Adrenal gland (tissue), 12 donors: ENCODE data around the gene CCSER1. TPM values are rescaled to one million over a fixed set of nuclear protein-coding genes. Genes with fewer than 3 reads are reported as not detected.

Source experiments
- DNase-seq, 7 donors: peaks; one replicate each; pipeline ENCODE4 v3.0.0-alpha.2; 2019 to 2020
- H3K27ac ChIP-seq, 5 donors: fragments of 200-600 bp; sonication (generic) in 4 of 5; 1 replicate in 3 of 5; 2 replicates in 2 of 5; pipeline versions ENCODE4 v1.5.1 to v1.8.0; 2016 to 2020; ENCODE audit warnings: mild to moderate bottlenecking in 1 of 5
- H3K27me3 ChIP-seq: fragments of 200-600 bp; 2 replicates; pipeline ENCODE4 v1.8.0; 2021
- H3K36me3 ChIP-seq, 2 donors: fragments of 200-600 bp; replicated peaks in 1 of 2; 1 replicate in 1 of 2; 2 replicates in 1 of 2; pipeline versions ENCODE4 v1.5.1 to v1.8.0; 2018 to 2022
- H3K4me1 ChIP-seq, 2 donors: fragments of 200-600 bp; replicated peaks in 1 of 2; 1 replicate in 1 of 2; 2 replicates in 1 of 2; pipeline versions ENCODE4 v1.5.1 to v1.8.0; 2018 to 2021
- H3K4me3 ChIP-seq, 4 donors: fragments of 200-600 bp; sonication (generic) in 3 of 4; one replicate each; pipeline ENCODE4 v1.5.1; 2016 to 2018
- H3K9me3 ChIP-seq, 3 donors: fragments of 200-600 bp; sonication (generic) in 1 of 3; replicated peaks in 1 of 3; 1 replicate in 2 of 3; 2 replicates in 1 of 3; pipeline versions ENCODE4 v1.5.1 to v1.8.0; 2016 to 2021
- CTCF ChIP-seq, 6 experiments: fragments of 450-650 bp in 4 of 6; fragments of 200-600 bp in 2 of 6; sonication (generic) in 1 of 6; IDR thresholded peaks; 1 replicate in 5 of 6; 2 replicates in 1 of 6; pipeline versions ENCODE4 v1.5.1 to v1.8.0; 2016 to 2021; ENCODE audit warnings: antibody characterized with exemption in 6 of 6, mild to moderate bottlenecking in 2 of 6, moderate library complexity in 1 of 6
- POLR2A ChIP-seq, 2 donors: fragments of 450-650 bp; IDR thresholded peaks; one replicate each; pipeline ENCODE4 v1.6.1; 2017; ENCODE audit warnings: antibody characterized with exemption in 2 of 2, mild to moderate bottlenecking in 2 of 2, moderate library complexity in 1 of 2
- WGBS, 4 donors: extraction: QIAGEN DNeasy Blood & Tissue Kit in 2 of 4; methylation state at CpG; one replicate each; pipeline versions ENCODE4 v1.1.5 to v1.1.7; 2013 to 2017; 5-methylcytosine and 5-hydroxymethylcytosine counted together
- intact Hi-C, 2 donors: fragments of 100-400 bp; cut with DNase I; formaldehyde crosslinking; loops; one replicate each; pipeline versions ENCODE4 v1.14.1 to v1.15.0; 2022 to 2023
- polyA plus RNA-seq, 3 donors: library from polyadenylated mRNA; stranded (reverse); fragments of 200-250 nt in 2 of 3; fragments of 350-450 nt in 1 of 3; fragmentation: Illumina TruSeq in 1 of 3; extraction: RNeasy Lipid Tissue Mini Kit (QIAGEN cat#74804) in 1 of 3; gene quantifications; one replicate each; pipeline ENCODE4 v1.2.3, GENCODE V29; 2013 to 2014
- total RNA-seq, 9 donors: library from RNA; depleted of rRNA in 4 of 9; stranded (reverse); fragments of >200 nt in 4 of 9; fragments of 120-200 nt in 1 of 9; fragmentation: NEBNext Ultra II Directional in 1 of 9; extraction: Animal tissue kit (Norgen Biotek cat#: 25700) in 1 of 9; gene quantifications; one replicate each; pipeline versions ENCODE4 v1.1.0 to v1.2.4, GENCODE V29; 2013 to 2023
- donor health status: healthy with polysubstance abuse.
- donor health status: Bipolar disorder and iron deficiency.
- donor health status: DM: yes; HTN: yes; CAD: no.
- donor health status: DM: no; HTN: no; CAD: no.
- donor health status: DM: no; HTN: no; CAD: no.
- donor health status: DM: yes; HTN: yes; CAD: no.

The CCSER1 gene
- total and polyA plus RNA-seq, 12 donors, result 0.14 to 11.7 (median 2.3) TPM; not detected in 1

- H3K4me1 ChIP-seq, result no peaks in the 10 kb centered on the region
- TF ChIP-seq POLR2A (IDR thresholded peaks at IDR 0.05), result no peak
- no peak for TF ChIP-seq CTCF (IDR thresholded peaks at IDR 0.05)
- H3K27ac ChIP-seq, result no peak overlapping the region
- 84 to 97% (median 93%) methylated on average over 1 of the region's 1 CpG for WGBS, 4 donors
- no peak overlapping the region for H3K4me3 ChIP-seq
- H3K36me3 ChIP-seq, result no peaks in the 10 kb centered on the region
- no peaks in the 10 kb centered on the region for H3K9me3 ChIP-seq
- DNase-seq, result no peak
- intact Hi-C loops, result no loop called here
- no peaks in the 10 kb centered on the region for H3K27me3 ChIP-seq
These were observed 868.8 kb downstream of the CCSER1 start for GRCh38 chr4:90995996-90996395.

- WGBS, 4 donors, result 82 to 93% (median 91%) methylated on average over 1 of the region's 1 CpG
- TF ChIP-seq POLR2A (IDR thresholded peaks at IDR 0.05), result no peak
- TF ChIP-seq CTCF (IDR thresholded peaks at IDR 0.05), result no peak
- H3K4me1 ChIP-seq, result no peaks in the 10 kb centered on the region
- H3K36me3 ChIP-seq, result no peaks in the 10 kb centered on the region
- H3K4me3 ChIP-seq, result no peak overlapping the region
- intact Hi-C loops, result no loop called here
- DNase-seq, result no peak
- H3K9me3 ChIP-seq, result no peaks in the 10 kb centered on the region
- no peak overlapping the region for H3K27ac ChIP-seq
- H3K27me3 ChIP-seq, result no peaks in the 10 kb centered on the region
These were observed 869.6 kb downstream of the CCSER1 start for GRCh38 chr4:90996813-90997212.

- Histone ChIP-seq H3K4me1 (no peaks in the 10 kb centered on the region), H3K36me3 (no peaks in the 10 kb centered on the region), H3K27ac (no peak overlapping the region), H3K27me3 (no peaks in the 10 kb centered on the region), H3K9me3 (no peaks in the 10 kb centered on the region), H3K4me3 (no peak overlapping the region)
- no peak for DNase-seq
- intact Hi-C loops, result no loop called here
- no peak for TF ChIP-seq POLR2A (IDR thresholded peaks at IDR 0.05)
- TF ChIP-seq CTCF (IDR thresholded peaks at IDR 0.05), result no peak
- 47 to 69% (median 57%) methylated on average over 3 of the region's 3 CpGs for WGBS, 4 donors
These were observed 888.7 kb downstream of the CCSER1 start for GRCh38 chr4:91015861-91016260.

- WGBS, 4 donors, result 58 to 78% (median 70%) methylated on average over 1 of the region's 1 CpG
- Histone ChIP-seq H3K27ac (no peak overlapping the region), H3K4me1 (no peaks in the 10 kb centered on the region), H3K36me3 (no peaks in the 10 kb centered on the region), H3K27me3 (no peaks in the 10 kb centered on the region), H3K4me3 (no peak overlapping the region), H3K9me3 (no peaks in the 10 kb centered on the region)
- intact Hi-C loops, result no loop called here
- no peak for TF ChIP-seq POLR2A (IDR thresholded peaks at IDR 0.05)
- TF ChIP-seq CTCF (IDR thresholded peaks at IDR 0.05), result no peak
- DNase-seq, result no peak
These were observed 892.3 kb downstream of the CCSER1 start for GRCh38 chr4:91019513-91019912.
